A673 (cell line): Measurements from ENCODE around the gene IPO5.

Source experiments
- EZH2 ChIP-seq: fragments of 200-600 bp; sonication (generic); IDR thresholded peaks from 2 replicates; pipeline ENCODE4 v1.6.1; 2017; ENCODE audit warnings: borderline replicate concordance, low read depth, mild to moderate bottlenecking, mixed read lengths, antibody characterized with exemption, low read length; ENCODE audit not compliant: poor library complexity, severe bottlenecking
- TF ChIP-seq, protein P1 (sequence below): fragments of 300-800, 200-600 bp; sonication (generic); conservative IDR thresholded peaks from 2 replicates; pipeline ENCODE4 v1.5.1; 2017; ENCODE audit warnings: low read depth, mild to moderate bottlenecking, antibody characterized with exemption, low read length, moderate library complexity, mixed read lengths

DNA sequence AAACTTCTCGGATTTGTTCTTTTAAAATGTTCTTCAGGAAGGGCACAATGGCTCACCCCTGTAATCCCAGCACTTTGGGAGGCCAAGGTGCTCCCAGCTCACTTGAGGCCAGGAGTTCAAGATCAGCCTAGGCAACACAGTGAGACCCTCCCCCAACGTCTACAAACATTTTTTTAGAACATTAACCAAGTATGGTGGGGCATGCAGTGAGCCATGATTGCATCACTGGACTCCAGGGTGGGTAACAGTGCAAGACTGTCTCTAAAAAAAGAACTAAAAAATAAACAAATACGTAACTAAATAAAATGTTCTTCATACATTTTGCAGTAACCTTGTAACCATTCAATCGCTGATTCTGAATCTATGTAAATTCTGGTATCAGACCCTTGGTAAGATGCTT, 2.1 kb upstream of the IPO5 start:
- TF ChIP-seq EZH2 = no peak
- TF ChIP-seq, protein P1, sequence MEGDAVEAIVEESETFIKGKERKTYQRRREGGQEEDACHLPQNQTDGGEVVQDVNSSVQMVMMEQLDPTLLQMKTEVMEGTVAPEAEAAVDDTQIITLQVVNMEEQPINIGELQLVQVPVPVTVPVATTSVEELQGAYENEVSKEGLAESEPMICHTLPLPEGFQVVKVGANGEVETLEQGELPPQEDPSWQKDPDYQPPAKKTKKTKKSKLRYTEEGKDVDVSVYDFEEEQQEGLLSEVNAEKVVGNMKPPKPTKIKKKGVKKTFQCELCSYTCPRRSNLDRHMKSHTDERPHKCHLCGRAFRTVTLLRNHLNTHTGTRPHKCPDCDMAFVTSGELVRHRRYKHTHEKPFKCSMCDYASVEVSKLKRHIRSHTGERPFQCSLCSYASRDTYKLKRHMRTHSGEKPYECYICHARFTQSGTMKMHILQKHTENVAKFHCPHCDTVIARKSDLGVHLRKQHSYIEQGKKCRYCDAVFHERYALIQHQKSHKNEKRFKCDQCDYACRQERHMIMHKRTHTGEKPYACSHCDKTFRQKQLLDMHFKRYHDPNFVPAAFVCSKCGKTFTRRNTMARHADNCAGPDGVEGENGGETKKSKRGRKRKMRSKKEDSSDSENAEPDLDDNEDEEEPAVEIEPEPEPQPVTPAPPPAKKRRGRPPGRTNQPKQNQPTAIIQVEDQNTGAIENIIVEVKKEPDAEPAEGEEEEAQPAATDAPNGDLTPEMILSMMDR = no peak
